Testis (tissue), 3 donors: Measurements from ENCODE around the gene TACO1. TPM values are rescaled to one million over a fixed set of nuclear protein-coding genes. Genes with fewer than 3 reads are reported as not detected.

ENCODE experiments used
- DNase-seq: peaks from one replicate; pipeline ENCODE4 v3.0.0-alpha.2; 2019
- H3K27ac ChIP-seq, 2 donors: fragments of 200-600 bp; sonication (generic); one replicate each; pipeline ENCODE4 v1.5.1; 2019
- H3K27me3 ChIP-seq: fragments of 200-600 bp; sonication (generic); one replicate; pipeline ENCODE4 v1.5.1; 2019
- H3K36me3 ChIP-seq: fragments of 200-600 bp; sonication (generic); one replicate; pipeline ENCODE4 v1.5.1; 2017; ENCODE audit warnings: low read depth; ENCODE audit errors: missing control alignments
- H3K4me1 ChIP-seq: fragments of 200-600 bp; sonication (generic); one replicate; pipeline ENCODE4 v1.5.1; 2019
- H3K4me3 ChIP-seq, 2 donors: fragments of 200-600 bp; sonication (generic); one replicate each; pipeline ENCODE4 v1.5.1; 2017 to 2019
- H3K9me3 ChIP-seq: fragments of 200-600 bp; sonication (generic); one replicate; pipeline ENCODE4 v1.5.1; 2017
- POLR2A ChIP-seq: fragments of 450-650 bp; IDR thresholded peaks from one replicate; pipeline ENCODE4 v1.6.1; 2017; ENCODE audit warnings: antibody characterized with exemption, mild to moderate bottlenecking, moderate library complexity
- WGBS, 2 donors: methylation state at CpG; one replicate each; pipeline ENCODE4 v1.1.5; 2018; 5-methylcytosine and 5-hydroxymethylcytosine counted together
- intact Hi-C: fragments of 100-400 bp; cut with DNase I; formaldehyde crosslinking; loops from one replicate; pipeline ENCODE4 v1.15.1; 2023; ENCODE audit warnings: low total_unique reads
- polyA plus RNA-seq: library from polyadenylated mRNA; stranded (reverse); fragments of 350-450 nt; fragmentation: Illumina TruSeq; extraction: RNeasy Lipid Tissue Mini Kit (QIAGEN cat#74804); gene quantifications from one replicate; pipeline ENCODE4 v1.2.3, GENCODE V29; 2014; ENCODE audit warnings: low read depth, low replicate concordance; ENCODE audit not compliant: insufficient read depth
- total RNA-seq, 2 donors: library from RNA; depleted of rRNA; stranded (reverse); fragments of >200 nt; gene quantifications; one replicate each; pipeline ENCODE4 v1.2.3, GENCODE V29; 2016
- TF ChIP-seq, protein P1 (sequence below), 3 experiments: fragments of 450-650 bp in 2 of 3; fragments of 200-600 bp in 1 of 3; sonication (generic) in 1 of 3; IDR thresholded peaks; one replicate each; pipeline ENCODE4 v1.5.1; 2016 to 2019; ENCODE audit warnings: antibody characterized with exemption in 3 of 3, mild to moderate bottlenecking in 2 of 3, moderate library complexity in 1 of 3

TACO1 gene
- total and polyA plus RNA-seq, 3 donors from 2014 or later: 19.2 to 28.0 (median 22.3) TPM

GRCh38 chr17:63645775-63646487, 45.2 kb downstream of the TACO1 start:
- TF ChIP-seq, protein P1, sequence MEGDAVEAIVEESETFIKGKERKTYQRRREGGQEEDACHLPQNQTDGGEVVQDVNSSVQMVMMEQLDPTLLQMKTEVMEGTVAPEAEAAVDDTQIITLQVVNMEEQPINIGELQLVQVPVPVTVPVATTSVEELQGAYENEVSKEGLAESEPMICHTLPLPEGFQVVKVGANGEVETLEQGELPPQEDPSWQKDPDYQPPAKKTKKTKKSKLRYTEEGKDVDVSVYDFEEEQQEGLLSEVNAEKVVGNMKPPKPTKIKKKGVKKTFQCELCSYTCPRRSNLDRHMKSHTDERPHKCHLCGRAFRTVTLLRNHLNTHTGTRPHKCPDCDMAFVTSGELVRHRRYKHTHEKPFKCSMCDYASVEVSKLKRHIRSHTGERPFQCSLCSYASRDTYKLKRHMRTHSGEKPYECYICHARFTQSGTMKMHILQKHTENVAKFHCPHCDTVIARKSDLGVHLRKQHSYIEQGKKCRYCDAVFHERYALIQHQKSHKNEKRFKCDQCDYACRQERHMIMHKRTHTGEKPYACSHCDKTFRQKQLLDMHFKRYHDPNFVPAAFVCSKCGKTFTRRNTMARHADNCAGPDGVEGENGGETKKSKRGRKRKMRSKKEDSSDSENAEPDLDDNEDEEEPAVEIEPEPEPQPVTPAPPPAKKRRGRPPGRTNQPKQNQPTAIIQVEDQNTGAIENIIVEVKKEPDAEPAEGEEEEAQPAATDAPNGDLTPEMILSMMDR (IDR thresholded peaks at IDR 0.05): no peak
- no peak for TF ChIP-seq POLR2A
- no peak for DNase-seq
- no peak overlapping the region for H3K27ac ChIP-seq
- 93 to 97% methylated on average over 5 of the region's 5 CpGs for WGBS, 2 donors
- H3K36me3 ChIP-seq: no peaks in the 10 kb centered on the region
- H3K9me3 ChIP-seq: no peaks in the 10 kb centered on the region
- H3K4me3 ChIP-seq: no peak overlapping the region
- H3K27me3 ChIP-seq: no peaks in the 10 kb centered on the region
- H3K4me1 ChIP-seq: no peaks in the 10 kb centered on the region
- intact Hi-C loops: no loop called here

- intact Hi-C loops: no loop called here
- Histone ChIP-seq H3K4me1 (no peaks in the 10 kb centered on the region), H3K9me3 (no peaks in the 10 kb centered on the region), H3K27ac (no peak overlapping the region), H3K4me3 (no peak overlapping the region), H3K27me3 (no peaks in the 10 kb centered on the region), H3K36me3 (no peaks in the 10 kb centered on the region)
- WGBS, 2 donors: 86 to 87% methylated on average over 1 of the region's 1 CpG
- DNase-seq: no peak
- TF ChIP-seq, protein P1 (IDR thresholded peaks at IDR 0.05): no peak
- TF ChIP-seq POLR2A: no peak
Measured at GRCh38 chr17:63646488-63646806, 45.8 kb downstream of the TACO1 start.

DNA sequence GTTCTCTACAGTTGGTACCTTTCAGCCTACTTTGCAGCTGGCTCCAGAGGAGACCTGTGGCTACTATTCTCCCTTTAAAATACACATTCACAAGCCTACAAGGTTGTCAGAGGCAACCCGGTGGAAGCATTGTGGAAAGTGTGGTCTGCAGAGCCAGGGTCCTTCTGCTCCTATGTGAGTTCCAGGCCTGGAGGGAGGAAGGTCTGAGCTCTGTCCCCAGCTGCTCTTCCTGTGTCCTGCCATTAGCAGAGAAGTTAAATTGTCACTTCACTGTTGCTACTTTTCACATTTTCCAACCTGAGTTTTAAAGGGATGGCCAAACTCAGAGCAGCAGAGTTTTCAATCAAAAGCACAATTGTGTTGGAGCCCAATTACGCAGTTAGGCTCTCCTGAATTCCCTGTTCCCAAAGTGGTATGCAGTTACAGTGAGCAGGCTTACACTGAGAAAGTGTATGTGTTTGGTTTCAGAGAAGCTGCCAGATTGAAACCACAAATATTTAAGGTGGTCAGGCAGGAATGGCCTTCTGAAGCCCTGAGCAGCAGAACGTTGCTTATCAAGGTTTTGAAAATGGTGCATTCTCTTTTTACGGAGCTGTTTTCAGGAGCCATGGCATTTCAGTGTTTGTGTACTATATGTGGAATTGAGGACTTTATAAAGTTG, 46.5 kb downstream of the TACO1 start:
- H3K4me1 ChIP-seq: no peaks in the 10 kb centered on the region
- H3K9me3 ChIP-seq: no peaks in the 10 kb centered on the region
- H3K36me3 ChIP-seq: no peaks in the 10 kb centered on the region
- 66 to 71% methylated on average over 4 of the region's 4 CpGs for WGBS, 2 donors
- no peak for TF ChIP-seq POLR2A
- TF ChIP-seq, protein P1 (IDR thresholded peaks at IDR 0.05): no peak
- DNase-seq: no peak
- H3K27me3 ChIP-seq: no peaks in the 10 kb centered on the region
- H3K27ac ChIP-seq: no peak overlapping the region
- H3K4me3 ChIP-seq: no peak overlapping the region
- intact Hi-C loops: no loop called here

DNA sequence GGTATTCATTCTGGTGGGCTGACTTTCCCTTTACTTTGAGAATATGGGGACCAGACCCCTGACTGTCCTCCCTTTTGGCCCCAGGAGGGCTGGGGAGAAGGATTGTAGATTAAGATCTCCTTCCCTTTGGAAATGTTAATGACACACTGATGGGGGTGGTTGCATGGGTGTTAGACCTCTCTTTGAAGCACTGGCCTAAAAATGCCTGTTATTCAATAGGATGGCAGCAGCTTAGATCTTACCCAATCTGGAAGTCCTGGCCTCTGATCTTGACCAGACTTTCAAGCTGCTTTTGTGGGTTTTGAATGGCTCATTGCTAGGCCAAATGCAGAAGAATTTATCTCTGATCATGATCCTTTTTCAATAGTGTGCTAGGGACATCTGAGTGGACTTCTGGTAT, 47.2 kb downstream of the TACO1 start:
- intact Hi-C loops: no loop called here
- Histone ChIP-seq H3K4me1 (no peaks in the 10 kb centered on the region), H3K27ac (no peak overlapping the region), H3K36me3 (no peaks in the 10 kb centered on the region), H3K9me3 (no peaks in the 10 kb centered on the region), H3K27me3 (no peaks in the 10 kb centered on the region), H3K4me3 (no peak overlapping the region)
- no peak for DNase-seq
- TF ChIP-seq, protein P1 (IDR thresholded peaks at IDR 0.05): no peak

DNA sequence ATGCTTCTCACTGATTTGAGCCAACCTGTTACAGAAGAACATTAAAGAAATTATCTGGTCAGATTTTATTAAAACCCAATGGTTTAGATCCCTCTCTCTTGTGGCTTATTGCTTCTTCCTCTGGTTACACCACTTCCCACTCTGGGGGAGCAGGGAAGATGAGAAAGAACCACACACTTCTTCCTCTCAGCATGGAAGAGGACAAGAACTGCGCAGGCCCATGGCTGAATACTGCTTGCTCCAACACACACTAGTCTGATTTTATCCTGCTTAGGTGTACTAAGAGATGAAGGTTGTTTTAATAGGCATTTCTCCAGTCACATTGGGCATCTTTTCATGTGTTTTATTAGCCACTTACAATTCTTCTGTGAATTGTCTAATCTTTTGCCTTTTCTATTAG, 49.1 kb downstream of the TACO1 start:
- TF ChIP-seq POLR2A: no peak
- TF ChIP-seq, protein P1 (IDR thresholded peaks at IDR 0.05): no peak
- no peaks in the 10 kb centered on the region for H3K27me3 ChIP-seq
- no peak overlapping the region for H3K4me3 ChIP-seq
- no peak overlapping the region for H3K27ac ChIP-seq
- no peak for DNase-seq
- H3K9me3 ChIP-seq: no peaks in the 10 kb centered on the region
- H3K36me3 ChIP-seq: no peaks in the 10 kb centered on the region
- no peaks in the 10 kb centered on the region for H3K4me1 ChIP-seq
- intact Hi-C loops: no loop called here
- WGBS, 2 donors: 88 to 90% methylated on average over 1 of the region's 1 CpG
